CD4-positive, alpha-beta memory T cell (primary cell): Measurements from ENCODE around the gene KIR3DL2. TPM values are rescaled to one million over a fixed set of nuclear protein-coding genes. Genes with fewer than 3 reads are reported as not detected.
"Not testable (repeated sequence)": the region's sequence is repeated elsewhere in the genome, so short reads cannot be mapped to it uniquely, and the experiment has no call there.

ENCODE experiments used
- CTCF ChIA-PET: fragments of 350-600 bp; sonication (Branson Sonifier 250); formaldehyde crosslinking; loops from one replicate; lab custom pipeline; 2021; ENCODE audit warnings: inconsistent platforms; ENCODE audit not compliant: partially characterized antibody; lab: Charles Lee
- POLR2A ChIA-PET: fragments of 350-600 bp; sonication (Branson Sonifier 250); formaldehyde crosslinking; loops from one replicate; lab custom pipeline; 2021; ENCODE audit not compliant: partially characterized antibody; lab: Charles Lee
- DNase-seq, 5 donors: peaks; one replicate each; pipeline versions ENCODE4 v3.0.0 to v3.0.0-alpha.2; 2020 to 2022; ENCODE audit warnings: mixed read lengths in 1 of 5
- H3K27ac ChIP-seq: one replicate; pipeline ENCODE4 v1.7.0; 2013; ENCODE audit warnings: low read depth, low read length
- H3K27me3 ChIP-seq: 2 replicates; pipeline ENCODE4 v1.7.0; 2013; ENCODE audit warnings: mild to moderate bottlenecking, low read length, moderate library complexity; ENCODE audit not compliant: insufficient read depth
- H3K36me3 ChIP-seq: 2 replicates; pipeline ENCODE4 v1.7.0; 2013; ENCODE audit warnings: mild to moderate bottlenecking, low read length, moderate library complexity; ENCODE audit not compliant: insufficient read depth
- H3K4me1 ChIP-seq: 2 replicates; pipeline ENCODE4 v1.7.0; 2013; ENCODE audit warnings: mild to moderate bottlenecking, low read length, moderate library complexity; ENCODE audit not compliant: insufficient read depth
- H3K4me3 ChIP-seq, 2 donors: one replicate each; pipeline ENCODE4 v1.7.0; 2013; ENCODE audit warnings: low read length in 2 of 2, mild to moderate bottlenecking in 1 of 2
- H3K9me3 ChIP-seq, 2 donors: one replicate each; pipeline ENCODE4 v1.7.0; 2013; ENCODE audit warnings: low read length in 2 of 2, control low read depth in 1 of 2; ENCODE audit not compliant: control insufficient read depth in 1 of 2
- H3K27ac Mint-ChIP-seq, 7 donors: one replicate each; pipeline ENCODE4 v1.8.0; 2020 to 2021; ENCODE audit warnings: mixed read lengths in 7 of 7, mild to moderate bottlenecking in 6 of 7, inconsistent platforms in 3 of 7, moderate library complexity in 3 of 7
- H3K27me3 Mint-ChIP-seq, 2 donors: one replicate each; pipeline ENCODE4 v1.8.0; 2020 to 2021; ENCODE audit warnings: mixed read lengths in 2 of 2
- H3K36me3 Mint-ChIP-seq, 2 donors: one replicate each; pipeline ENCODE4 v1.8.0; 2020 to 2021; ENCODE audit warnings: mixed read lengths in 2 of 2, inconsistent platforms in 1 of 2, mild to moderate bottlenecking in 1 of 2
- H3K4me1 Mint-ChIP-seq, 4 donors: one replicate each; pipeline ENCODE4 v1.8.0; 2020 to 2021; ENCODE audit warnings: mixed read lengths in 4 of 4, mild to moderate bottlenecking in 1 of 4
- H3K4me3 Mint-ChIP-seq, 8 donors: one replicate each; pipeline ENCODE4 v1.8.0; 2020 to 2021; ENCODE audit warnings: mixed read lengths in 8 of 8, mild to moderate bottlenecking in 7 of 8, moderate library complexity in 6 of 8, inconsistent platforms in 3 of 8
- H3K9me3 Mint-ChIP-seq, 8 donors: one replicate each; pipeline ENCODE4 v1.8.0; 2020 to 2021; ENCODE audit warnings: mixed read lengths in 8 of 8, mild to moderate bottlenecking in 5 of 8, inconsistent platforms in 3 of 8, moderate library complexity in 1 of 8
- intact Hi-C: fragments of 100-400 bp; cut with micrococcal nuclease; formaldehyde crosslinking; loops from one replicate; pipeline ENCODE4 v1.15.1; 2023
- polyA plus RNA-seq, 2 donors: library from polyadenylated mRNA; unstranded; fragments of 300-500 nt; fragmentation: Illumina TruSeq; gene quantifications; one replicate each; pipeline ENCODE4 v1.2.3, GENCODE V29; 2021
- total RNA-seq, 2 experiments: library from RNA; stranded (reverse); gene quantifications; one replicate each; pipeline ENCODE4 v1.2.3, GENCODE V29; 2021

The KIR3DL2 gene
- under 1 TPM in 1 of 2 experiments, not detected in 1; 0.47 TPM for total RNA-seq
- polyA plus RNA-seq, result 1 to 10 TPM; 1.5 to 3.1 TPM

DNA sequence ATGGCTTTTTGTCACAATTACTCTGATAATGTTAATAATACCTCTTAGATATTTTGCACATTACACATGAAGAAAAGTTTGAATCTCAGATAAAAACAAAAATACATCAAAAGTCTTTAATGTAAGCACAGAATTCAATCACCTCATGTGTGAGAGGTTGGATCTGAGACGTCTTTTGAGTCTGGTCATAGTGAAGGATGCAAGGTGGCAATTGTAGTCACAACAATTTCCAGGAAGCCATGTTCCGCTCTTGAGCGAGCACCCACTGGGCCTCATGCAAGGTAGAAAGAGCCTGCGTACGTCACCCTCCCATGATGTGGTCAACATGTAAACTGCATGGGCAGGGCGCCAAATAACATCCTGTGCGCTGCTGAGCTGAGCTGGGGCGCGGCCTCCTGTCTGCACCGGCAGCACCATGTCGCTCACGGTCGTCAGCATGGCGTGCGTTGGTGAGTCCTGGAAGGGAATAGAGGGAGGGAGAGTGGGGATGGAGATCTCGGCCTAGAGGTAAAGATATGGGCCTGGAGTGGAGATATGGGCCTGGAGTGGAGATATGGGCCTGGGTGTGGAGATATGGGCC, at the start of gene KIR3DL2:
Gene KIR3DL2, plus strand, starts transcription at position 383 of the 580 bp plus-strand sequence. Its CDS starts 33 bp downstream, at position 416.
- not testable (repeated sequence) for DNase-seq

DNA sequence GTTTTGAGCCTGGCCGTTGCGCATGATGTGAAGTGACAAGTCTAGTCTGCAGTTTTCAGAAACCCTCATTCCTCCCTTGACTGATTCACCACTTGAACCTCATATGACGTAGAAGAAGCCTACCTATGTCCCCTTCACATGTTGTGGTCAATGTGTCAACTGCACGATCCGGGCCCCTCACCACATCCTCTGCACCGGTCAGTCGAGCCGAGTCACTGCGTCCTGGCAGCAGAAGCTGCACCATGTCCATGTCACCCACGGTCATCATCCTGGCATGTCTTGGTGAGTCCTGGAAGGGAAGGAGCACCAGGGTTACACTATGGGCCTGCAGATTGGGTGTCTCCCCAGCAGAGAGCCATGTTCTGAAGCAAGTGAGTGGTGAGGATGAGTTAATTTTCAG, 46.8 kb upstream of the KIR3DL2 start, which contains the start of gene KIR2DL4:
Gene KIR2DL4, plus strand, starts transcription at position 201 of the 400 bp plus-strand sequence. Its CDS starts 42 bp downstream, at position 243.
- Histone ChIP-seq H3K36me3 (no peaks in the 10 kb centered on the region), H3K27me3 (no peaks in the 10 kb centered on the region), H3K9me3 (no peaks in the 10 kb centered on the region), H3K27ac (no peak within 1 kb of the TSS), H3K4me3 (no peak within 1 kb of the TSS), H3K4me1 (no peaks in the 10 kb centered on the region)
- peaks cover 0 to 8% (median 2%) of the 10 kb centered on the region in 8 donors for H3K9me3 Mint-ChIP-seq
- H3K4me1 Mint-ChIP-seq, result no peaks in the 10 kb centered on the region
- ChIA-PET CTCF (no interaction called here), POLR2A (no interaction called here)
- intact Hi-C loops, result no loop called here
- no peaks in the 10 kb centered on the region for H3K36me3 Mint-ChIP-seq
- H3K27me3 Mint-ChIP-seq, result peaks cover 8 to 18% of the 10 kb centered on the region in 2 donors
- no peak within 1 kb of the TSS for H3K4me3 Mint-ChIP-seq
- no peak within 1 kb of the TSS for H3K27ac Mint-ChIP-seq
- DNase-seq, result no peak

More for the DNA sequence above, at the start of gene KIR3DL2:
- peak within 1 kb of the TSS in 2 of 8 donors; percentile 22 to 72 for H3K4me3 Mint-ChIP-seq
- H3K36me3 ChIP-seq, H3K4me1 Mint-ChIP-seq, H3K4me1 ChIP-seq, H3K36me3 Mint-ChIP-seq, H3K27me3 ChIP-seq, intact Hi-C loops, CTCF ChIA-PET, H3K9me3 ChIP-seq, POLR2A ChIA-PET, H3K4me3 ChIP-seq, H3K27ac ChIP-seq: not testable (repeated sequence)
- H3K27me3 Mint-ChIP-seq, result peaks cover 8 to 12% of the 10 kb centered on the region in 2 donors
- H3K27ac Mint-ChIP-seq, result peak within 1 kb of the TSS in 2 of 7 donors; percentile 2 to 54
- peaks cover 0 to 19% (median 12%) of the 10 kb centered on the region in 8 donors for H3K9me3 Mint-ChIP-seq

DNA sequence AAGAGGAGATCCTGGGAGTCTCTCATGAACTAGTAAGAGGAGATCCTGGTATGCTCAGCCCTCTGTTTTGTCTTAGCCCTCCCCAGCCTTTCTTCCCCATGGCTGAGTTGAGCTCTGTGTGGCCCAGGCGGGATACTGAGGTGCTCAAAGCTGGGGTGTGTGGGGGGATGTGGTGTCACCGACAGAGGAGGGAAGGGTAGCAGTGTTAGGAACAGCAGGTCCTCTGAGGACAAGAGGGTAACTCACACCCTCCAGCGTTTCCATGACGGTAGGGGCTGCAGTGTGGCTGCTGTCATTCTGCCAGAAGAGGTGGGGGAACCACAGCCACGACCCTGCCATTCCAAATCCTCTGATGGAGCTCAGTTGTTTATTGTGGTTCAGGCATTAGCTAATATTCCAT, 46.1 kb upstream of the KIR3DL2 start:
- no peak for DNase-seq
- no peak overlapping the region for H3K27ac Mint-ChIP-seq
- no peaks in the 10 kb centered on the region for H3K4me1 ChIP-seq
- H3K27me3 ChIP-seq, result no peaks in the 10 kb centered on the region
- POLR2A ChIA-PET, result no interaction called here
- no peaks in the 10 kb centered on the region for H3K9me3 ChIP-seq
- H3K36me3 ChIP-seq, result no peaks in the 10 kb centered on the region
- H3K9me3 Mint-ChIP-seq, result peaks cover 0 to 9% (median 3%) of the 10 kb centered on the region in 8 donors
- H3K4me1 Mint-ChIP-seq, result no peaks in the 10 kb centered on the region
- CTCF ChIA-PET, result no interaction called here
- no peak overlapping the region for H3K27ac ChIP-seq
- no peak overlapping the region for H3K4me3 ChIP-seq
- intact Hi-C loops, result no loop called here
- H3K4me3 Mint-ChIP-seq, result no peak overlapping the region
- peaks cover 9 to 18% of the 10 kb centered on the region in 2 donors for H3K27me3 Mint-ChIP-seq
- no peaks in the 10 kb centered on the region for H3K36me3 Mint-ChIP-seq

DNA sequence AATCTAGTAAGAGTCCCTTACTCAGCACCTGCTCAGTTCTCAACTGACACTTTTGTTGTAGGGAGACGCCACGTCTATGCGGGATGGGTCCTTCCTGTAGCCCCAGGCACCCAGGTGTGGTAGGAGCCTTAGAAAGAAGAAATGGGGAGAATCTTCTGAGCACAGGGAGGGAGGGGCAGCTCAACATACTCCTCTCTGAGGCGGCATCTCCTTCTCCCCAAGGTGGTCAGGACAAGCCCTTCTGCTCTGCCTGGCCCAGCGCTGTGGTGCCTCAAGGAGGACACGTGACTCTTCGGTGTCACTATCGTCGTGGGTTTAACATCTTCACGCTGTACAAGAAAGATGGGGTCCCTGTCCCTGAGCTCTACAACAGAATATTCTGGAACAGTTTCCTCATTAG, 45.7 kb upstream of the KIR3DL2 start:
- no peak overlapping the region for H3K27ac Mint-ChIP-seq
- ChIA-PET POLR2A (no interaction called here), CTCF (no interaction called here)
- H3K36me3 Mint-ChIP-seq, result no peaks in the 10 kb centered on the region
- no peak overlapping the region for H3K4me3 ChIP-seq
- peaks cover 10 to 17% of the 10 kb centered on the region in 2 donors for H3K27me3 Mint-ChIP-seq
- H3K4me1 ChIP-seq, result no peaks in the 10 kb centered on the region
- H3K9me3 ChIP-seq, result no peaks in the 10 kb centered on the region
- intact Hi-C loops, result no loop called here
- peaks cover 0 to 12% (median 2%) of the 10 kb centered on the region in 8 donors for H3K9me3 Mint-ChIP-seq
- H3K36me3 ChIP-seq, result no peaks in the 10 kb centered on the region
- H3K27ac ChIP-seq, result no peak overlapping the region
- no peaks in the 10 kb centered on the region for H3K4me1 Mint-ChIP-seq
- no peaks in the 10 kb centered on the region for H3K27me3 ChIP-seq
- H3K4me3 Mint-ChIP-seq, result no peak overlapping the region
- no peak for DNase-seq

DNA sequence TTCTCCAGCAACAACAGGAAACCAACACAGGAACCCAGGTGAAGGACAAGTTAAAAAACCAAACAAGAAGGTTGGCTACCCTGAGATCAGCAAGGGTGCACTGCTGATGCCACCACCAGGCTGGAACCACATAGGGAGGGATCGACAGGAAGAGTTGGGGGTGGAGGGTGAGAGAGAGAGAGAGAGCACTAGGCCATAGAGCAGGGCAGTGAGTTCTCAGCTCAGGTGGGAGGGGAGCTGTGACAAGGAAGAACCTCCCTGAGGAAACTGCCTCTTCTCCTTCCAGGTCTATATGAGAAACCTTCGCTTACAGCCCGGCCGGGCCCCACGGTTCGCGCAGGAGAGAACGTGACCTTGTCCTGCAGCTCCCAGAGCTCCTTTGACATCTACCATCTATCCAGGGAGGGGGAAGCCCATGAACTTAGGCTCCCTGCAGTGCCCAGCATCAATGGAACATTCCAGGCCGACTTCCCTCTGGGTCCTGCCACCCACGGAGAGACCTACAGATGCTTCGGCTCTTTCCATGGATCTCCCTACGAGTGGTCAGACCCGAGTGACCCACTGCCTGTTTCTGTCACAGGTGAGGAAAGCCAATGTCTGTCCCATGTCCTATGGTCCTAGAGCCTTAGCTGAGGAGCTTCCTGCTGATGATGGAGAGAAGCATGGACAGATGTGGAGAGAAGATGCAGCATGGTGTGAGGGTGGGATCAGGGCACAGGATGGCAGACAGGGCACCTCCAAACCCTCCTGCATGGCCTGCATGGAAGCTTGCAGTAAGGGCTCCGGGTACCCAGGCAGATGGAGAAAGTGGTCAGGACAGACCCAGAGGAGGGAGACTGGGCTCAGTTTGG, 44.4 kb upstream of the KIR3DL2 start:
- DNase-seq, result no peak
- Histone ChIP-seq H3K36me3 (no peaks in the 10 kb centered on the region), H3K27me3 (no peaks in the 10 kb centered on the region), H3K4me3 (no peak overlapping the region), H3K4me1 (no peaks in the 10 kb centered on the region), H3K9me3 (no peaks in the 10 kb centered on the region), H3K27ac (no peak overlapping the region)
- Mint-ChIP-seq H3K4me1 (no peaks in the 10 kb centered on the region), H3K27me3 (peaks cover 14 to 21% of the 10 kb centered on the region in 2 donors), H3K27ac (no peak overlapping the region), H3K9me3 (peaks cover 0 to 19% (median 5%) of the 10 kb centered on the region in 8 donors), H3K4me3 (no peak overlapping the region), H3K36me3 (no peaks in the 10 kb centered on the region)
- POLR2A ChIA-PET, result no interaction called here
- CTCF ChIA-PET, result no interaction called here
- intact Hi-C loops, result no loop called here

DNA sequence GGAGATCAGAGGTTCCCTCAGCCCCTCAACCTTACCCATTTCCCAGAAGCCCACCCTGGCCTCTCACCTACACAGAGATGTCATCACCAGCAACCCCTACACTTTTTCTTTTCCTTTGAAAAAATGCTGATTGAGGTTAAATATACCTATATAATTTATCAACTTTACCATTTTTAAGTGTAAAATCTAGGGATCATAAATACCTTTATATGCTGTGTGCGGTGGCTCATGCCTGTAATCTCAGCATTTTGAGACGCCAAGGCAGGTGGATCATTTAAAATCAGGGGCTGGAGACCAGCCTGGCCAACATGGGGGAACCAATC, 43.8 kb upstream of the KIR3DL2 start:
- Histone ChIP-seq H3K36me3 (no peaks in the 10 kb centered on the region), H3K9me3 (no peaks in the 10 kb centered on the region), H3K4me1 (no peaks in the 10 kb centered on the region), H3K27me3 (no peaks in the 10 kb centered on the region), H3K27ac (no peak overlapping the region), H3K4me3 (no peak overlapping the region)
- no peak for DNase-seq
- POLR2A ChIA-PET, result no interaction called here
- H3K36me3 Mint-ChIP-seq, result no peaks in the 10 kb centered on the region
- H3K9me3 Mint-ChIP-seq, result peaks cover 0 to 24% (median 8%) of the 10 kb centered on the region in 8 donors
- H3K27ac Mint-ChIP-seq, result no peak overlapping the region
- no peak overlapping the region for H3K4me3 Mint-ChIP-seq
- CTCF ChIA-PET, result no interaction called here
- H3K4me1 Mint-ChIP-seq, result no peaks in the 10 kb centered on the region
- intact Hi-C loops, result no loop called here
- peaks cover 12 to 18% of the 10 kb centered on the region in 2 donors for H3K27me3 Mint-ChIP-seq

DNA sequence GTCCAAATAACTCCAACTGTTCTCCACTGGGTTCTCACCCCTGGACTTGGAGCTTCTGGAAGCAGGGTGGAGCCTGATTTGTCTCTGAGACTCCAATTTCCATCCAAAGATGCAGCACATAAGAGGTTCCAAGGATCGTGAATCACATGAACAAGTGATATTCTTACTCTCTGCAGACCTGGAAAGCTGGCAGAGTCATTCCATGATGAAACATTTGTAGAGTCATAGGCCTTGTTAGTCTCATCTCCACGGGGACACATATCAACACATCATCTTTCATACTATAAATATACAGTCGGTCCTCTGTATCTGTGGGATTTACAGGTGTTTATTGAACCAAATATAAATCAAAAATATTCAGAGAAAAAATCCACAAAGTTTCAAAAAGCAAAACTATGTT, 35.7 kb upstream of the KIR3DL2 start:
- DNase-seq, H3K4me1 Mint-ChIP-seq, H3K4me1 ChIP-seq, H3K36me3 ChIP-seq, POLR2A ChIA-PET, H3K4me3 Mint-ChIP-seq, H3K4me3 ChIP-seq, H3K27me3 ChIP-seq, CTCF ChIA-PET, intact Hi-C loops, H3K27ac Mint-ChIP-seq, H3K9me3 ChIP-seq, H3K36me3 Mint-ChIP-seq, H3K27ac ChIP-seq: not testable (repeated sequence)
- H3K9me3 Mint-ChIP-seq, result peaks cover 7 to 33% (median 14%) of the 10 kb centered on the region in 8 donors
- peaks cover 7 to 14% of the 10 kb centered on the region in 2 donors for H3K27me3 Mint-ChIP-seq
